ENCODE measurements around the gene OPTC. TPM values are rescaled to one million over a fixed set of nuclear protein-coding genes. Genes with fewer than 3 reads are reported as not detected.

OPTC gene
- total and polyA plus RNA-seq, 12 donors = 0.07 TPM; not detected in 11

DNA sequence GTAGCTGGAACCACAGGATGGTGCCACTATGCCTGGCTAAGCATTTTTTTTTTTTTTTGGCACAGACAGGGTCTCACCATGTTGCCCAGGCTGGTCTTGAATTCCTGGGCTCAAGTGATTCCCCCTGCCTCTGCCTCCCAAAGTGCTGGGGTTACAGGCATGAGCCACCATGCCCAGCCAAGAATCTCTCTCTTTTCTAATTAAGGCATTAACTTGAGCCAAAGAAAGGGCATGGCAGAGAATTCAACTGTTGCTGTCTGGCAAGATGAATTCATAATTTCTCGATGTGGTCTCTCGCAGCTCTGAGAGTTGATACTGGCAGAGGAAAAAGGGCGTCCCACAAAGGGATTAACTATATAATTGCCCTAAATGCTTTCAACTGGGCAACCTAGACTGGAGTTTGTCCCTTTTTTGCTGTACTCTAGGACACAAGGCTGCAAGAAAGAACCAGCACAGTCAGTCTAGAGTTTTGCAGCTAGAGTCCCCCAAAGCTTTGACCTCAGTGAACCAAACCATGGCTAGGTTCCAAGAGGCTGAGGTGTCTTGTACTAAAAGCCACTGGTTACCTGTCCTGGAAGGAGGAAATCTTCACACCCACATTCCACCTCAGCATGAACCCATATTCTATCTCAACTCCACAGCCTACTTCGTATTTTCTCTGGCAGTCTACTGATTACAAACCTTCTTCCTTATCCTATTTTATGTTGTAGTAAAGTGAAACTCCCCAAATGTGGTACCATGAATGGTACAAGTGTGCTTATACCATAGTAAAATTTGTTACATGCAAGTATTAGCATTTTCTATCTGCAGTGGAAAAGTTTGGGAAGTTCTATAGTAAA is 51.2 kb downstream of the OPTC start:
- no peak for DNase-seq
- H3K4me1 ChIP-seq (replicated peaks in 1 of 2) = no peaks in the 10 kb centered on the region
- 51 to 54% (median 53%) methylated on average over 4 of the region's 4 CpGs for WGBS, 4 donors
- H3K4me3 ChIP-seq = no peak overlapping the region
- no peak overlapping the region for H3K27ac ChIP-seq
- H3K36me3 ChIP-seq (replicated peaks in 1 of 2) = no peaks in the 10 kb centered on the region
- TF ChIP-seq POLR2A (IDR thresholded peaks at IDR 0.05) = no peak
- TF ChIP-seq, protein P1, sequence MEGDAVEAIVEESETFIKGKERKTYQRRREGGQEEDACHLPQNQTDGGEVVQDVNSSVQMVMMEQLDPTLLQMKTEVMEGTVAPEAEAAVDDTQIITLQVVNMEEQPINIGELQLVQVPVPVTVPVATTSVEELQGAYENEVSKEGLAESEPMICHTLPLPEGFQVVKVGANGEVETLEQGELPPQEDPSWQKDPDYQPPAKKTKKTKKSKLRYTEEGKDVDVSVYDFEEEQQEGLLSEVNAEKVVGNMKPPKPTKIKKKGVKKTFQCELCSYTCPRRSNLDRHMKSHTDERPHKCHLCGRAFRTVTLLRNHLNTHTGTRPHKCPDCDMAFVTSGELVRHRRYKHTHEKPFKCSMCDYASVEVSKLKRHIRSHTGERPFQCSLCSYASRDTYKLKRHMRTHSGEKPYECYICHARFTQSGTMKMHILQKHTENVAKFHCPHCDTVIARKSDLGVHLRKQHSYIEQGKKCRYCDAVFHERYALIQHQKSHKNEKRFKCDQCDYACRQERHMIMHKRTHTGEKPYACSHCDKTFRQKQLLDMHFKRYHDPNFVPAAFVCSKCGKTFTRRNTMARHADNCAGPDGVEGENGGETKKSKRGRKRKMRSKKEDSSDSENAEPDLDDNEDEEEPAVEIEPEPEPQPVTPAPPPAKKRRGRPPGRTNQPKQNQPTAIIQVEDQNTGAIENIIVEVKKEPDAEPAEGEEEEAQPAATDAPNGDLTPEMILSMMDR (IDR thresholded peaks at IDR 0.05) = no peak
- H3K9me3 ChIP-seq (replicated peaks in 1 of 3) = no peaks in the 10 kb centered on the region
- no peaks in the 10 kb centered on the region for H3K27me3 ChIP-seq
- intact Hi-C loops (cut with DNase I) = no loop called here

DNA sequence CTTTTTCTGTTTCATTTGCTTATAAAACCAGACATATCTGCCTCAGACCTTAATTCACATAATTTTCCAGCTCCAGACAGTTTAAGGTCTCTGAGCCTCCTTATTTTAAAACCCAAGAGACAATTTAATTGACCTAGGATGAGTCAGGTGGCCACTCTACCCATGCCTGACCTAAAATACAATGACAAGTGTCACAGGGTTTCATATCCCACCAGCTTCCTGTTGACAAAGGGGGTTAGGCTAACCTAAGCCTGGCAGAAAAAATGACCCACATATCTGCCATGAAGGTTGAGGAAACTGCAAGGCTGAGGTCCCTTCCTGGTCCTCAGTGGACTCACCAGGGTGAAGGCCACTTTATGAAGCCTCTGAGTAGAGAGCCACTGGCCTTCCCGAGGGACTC is 52.3 kb downstream of the OPTC start:
- H3K36me3 ChIP-seq (replicated peaks in 1 of 2) = no peaks in the 10 kb centered on the region
- no peaks in the 10 kb centered on the region for H3K9me3 ChIP-seq (replicated peaks in 1 of 3)
- WGBS, 4 donors = 93 to 100% (median 100%) methylated on average over 1 of the region's 1 CpG; no CpG with 5 or more reads in 1 of the 4 donors
- TF ChIP-seq, protein P1 (IDR thresholded peaks at IDR 0.05) = no peak
- TF ChIP-seq POLR2A (IDR thresholded peaks at IDR 0.05) = no peak
- H3K27me3 ChIP-seq = no peaks in the 10 kb centered on the region
- no peak overlapping the region for H3K4me3 ChIP-seq
- intact Hi-C loops (cut with DNase I) = no loop called here
- no peak overlapping the region for H3K27ac ChIP-seq
- H3K4me1 ChIP-seq (replicated peaks in 1 of 2) = no peaks in the 10 kb centered on the region
- DNase-seq = no peak

DNA sequence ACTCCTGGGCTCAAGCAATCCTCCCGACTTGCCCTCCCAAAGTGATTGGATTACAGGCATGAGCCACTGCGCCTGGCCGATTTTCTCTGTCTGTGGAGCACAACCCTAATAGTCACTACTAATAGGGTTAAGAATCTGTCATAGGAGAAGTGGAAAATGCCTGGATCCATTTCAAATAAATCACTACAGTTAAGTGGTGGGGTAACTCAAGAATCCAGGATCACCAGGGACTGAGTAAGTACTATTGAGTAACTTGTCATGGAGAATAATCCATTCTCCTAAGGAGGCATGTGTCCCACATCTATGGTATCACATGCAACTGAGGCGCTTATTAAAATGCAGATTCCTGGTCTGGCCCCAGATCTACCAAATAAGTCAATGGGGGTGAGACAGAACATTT is 53.2 kb downstream of the OPTC start:
- intact Hi-C loops (cut with DNase I) = no loop called here
- H3K4me3 ChIP-seq = no peak overlapping the region
- WGBS, 4 donors = 94 to 95% (median 95%) methylated on average over 4 of the region's 4 CpGs
- H3K27me3 ChIP-seq = no peaks in the 10 kb centered on the region
- no peak for DNase-seq
- H3K36me3 ChIP-seq (replicated peaks in 1 of 2) = no peaks in the 10 kb centered on the region
- no peaks in the 10 kb centered on the region for H3K4me1 ChIP-seq (replicated peaks in 1 of 2)
- no peak overlapping the region for H3K27ac ChIP-seq
- TF ChIP-seq, protein P1 (IDR thresholded peaks at IDR 0.05) = no peak
- TF ChIP-seq POLR2A (IDR thresholded peaks at IDR 0.05) = no peak
- H3K9me3 ChIP-seq (replicated peaks in 1 of 3) = no peaks in the 10 kb centered on the region

DNA sequence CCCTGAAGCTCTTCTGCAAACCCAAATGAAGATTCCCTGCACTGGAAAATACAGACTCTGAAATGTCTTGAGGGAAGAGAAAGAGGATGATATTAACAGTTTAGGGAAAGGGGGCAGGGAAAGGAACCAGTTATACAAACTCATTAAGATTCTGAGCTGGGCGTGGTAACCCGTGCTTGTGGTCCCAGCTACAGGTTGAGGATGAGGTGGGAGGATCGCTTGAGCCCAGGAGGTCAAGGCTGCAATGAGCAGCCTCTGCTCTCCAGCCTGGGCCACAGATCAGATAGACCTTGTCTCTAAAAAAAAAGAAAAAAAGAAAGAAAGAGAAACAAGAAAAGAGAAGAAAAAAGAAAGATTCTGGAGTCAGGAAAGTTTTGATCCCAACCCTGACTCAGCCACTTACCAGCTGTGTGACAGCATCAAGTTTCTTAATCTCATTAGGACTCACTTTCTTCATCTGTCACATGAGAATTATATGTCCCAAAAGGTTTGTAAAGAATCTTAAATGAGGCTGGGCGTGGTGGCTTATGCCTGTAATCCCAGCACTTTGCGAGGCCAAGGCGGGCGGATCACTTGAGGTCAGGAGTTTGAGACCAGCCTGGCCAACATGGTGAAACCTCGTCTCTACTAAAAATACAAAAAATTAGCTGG is 53.9 kb downstream of the OPTC start:
- H3K36me3 ChIP-seq (replicated peaks in 1 of 2) = no peaks in the 10 kb centered on the region
- DNase-seq = no peak
- 76 to 87% (median 85%) methylated on average over 8 of the region's 8 CpGs for WGBS, 4 donors
- no peaks in the 10 kb centered on the region for H3K27me3 ChIP-seq
- no peaks in the 10 kb centered on the region for H3K9me3 ChIP-seq (replicated peaks in 1 of 3)
- H3K27ac ChIP-seq = no peak overlapping the region
- intact Hi-C loops (cut with DNase I) = no loop called here
- no peaks in the 10 kb centered on the region for H3K4me1 ChIP-seq (replicated peaks in 1 of 2)
- no peak overlapping the region for H3K4me3 ChIP-seq
- TF ChIP-seq, protein P1 (IDR thresholded peaks at IDR 0.05) = no peak
- no peak for TF ChIP-seq POLR2A (IDR thresholded peaks at IDR 0.05)
